ENCODE results near the gene MYRFL. TPM values are rescaled to one million over a fixed set of nuclear protein-coding genes. Genes with fewer than 3 reads are reported as not detected.

Gene MYRFL
- polyA plus RNA-seq, 1 donor from 2014 or later = not detected

DNA sequence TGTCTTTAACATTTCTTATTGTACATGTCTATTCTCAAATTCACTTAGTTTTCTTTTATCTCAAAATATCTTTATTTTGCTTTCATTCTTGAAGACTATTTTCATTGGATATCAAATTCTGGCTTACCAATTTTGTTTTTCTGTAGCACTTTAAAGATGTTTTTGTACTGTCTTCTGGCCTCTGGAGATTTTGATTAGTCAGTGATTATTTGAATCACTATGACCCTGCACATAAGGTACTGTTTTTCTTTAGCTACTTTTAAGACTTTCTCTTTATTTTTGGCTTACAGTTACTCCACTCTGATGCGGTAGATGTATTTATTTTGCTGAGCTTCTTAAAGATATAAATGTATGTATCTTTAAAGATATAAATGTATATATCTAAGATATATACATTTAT is 49.6 kb downstream of the MYRFL start:
- no peak overlapping the region for H3K4me2 ChIP-seq (ENCODE audit: low read length)

DNA sequence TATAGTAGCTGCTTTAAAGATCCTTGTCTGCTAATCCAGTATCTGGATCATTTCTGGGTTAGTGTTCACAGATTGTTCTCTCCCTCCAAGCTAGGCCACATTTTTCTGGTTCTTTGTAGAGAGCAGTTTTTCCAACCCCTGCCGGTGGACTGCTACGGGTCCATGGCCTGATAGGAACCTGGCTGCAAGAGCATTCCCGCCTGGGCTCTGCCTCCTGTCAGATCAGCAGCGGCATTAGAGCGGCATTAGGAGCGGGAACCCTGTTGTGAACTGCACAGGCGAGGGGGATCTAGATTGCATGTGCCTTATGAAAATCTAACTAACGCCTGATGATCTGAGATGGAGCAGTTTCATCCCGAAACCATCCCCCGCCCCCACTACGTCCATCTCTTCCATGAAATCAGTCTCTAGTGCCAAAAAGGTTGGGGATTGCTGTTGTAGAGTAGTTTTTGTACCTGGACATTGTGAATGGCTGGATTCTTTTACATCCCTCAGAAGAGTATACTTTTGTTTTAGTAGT is 50.4 kb downstream of the MYRFL start:
- H3K79me2 ChIP-seq (replicated peaks; ENCODE audit: insufficient read depth, low read length) = no peaks in the 10 kb centered on the region
- no peaks in the 10 kb centered on the region for H4K20me1 ChIP-seq (ENCODE audit: insufficient read depth)
- no peak overlapping the region for H2AFZ ChIP-seq (ENCODE audit: low read depth, low read length)
- no peaks in the 10 kb centered on the region for H3F3A ChIP-seq (ENCODE audit: insufficient read depth, low read length, poor library complexity, severe bottlenecking)
- no peak overlapping the region for H3K9ac ChIP-seq (ENCODE audit: low read length)
- no peaks in the 10 kb centered on the region for H3K27me3 ChIP-seq (ENCODE audit: insufficient read depth, low read depth, low read length)
- no peak overlapping the region for H3K27ac ChIP-seq (ENCODE audit: low read length)
- H3K9me3 ChIP-seq (ENCODE audit: low read length) = no peaks in the 10 kb centered on the region
- H3K4me3 ChIP-seq (ENCODE audit: low read length) = no peak overlapping the region
- no peak overlapping the region for H3K4me2 ChIP-seq (ENCODE audit: low read length)
- TF ChIP-seq MXI1 (conservative IDR thresholded peaks at IDR 0.05; ENCODE audit: poor library complexity, severe bottlenecking) (no peak), RAD21 (conservative IDR thresholded peaks at IDR 0.05) (no peak), EZH2 (IDR thresholded peaks at IDR 0.05; ENCODE audit: borderline replicate concordance, insufficient read depth, low read length, poor library complexity, severe bottlenecking) (no peak), TAF1 (IDR thresholded peaks at IDR 0.05; ENCODE audit: low read depth) (no peak), SMC3 (conservative IDR thresholded peaks at IDR 0.05; ENCODE audit: poor library complexity) (no peak), POLR2AphosphoS5 (IDR thresholded peaks at IDR 0.05) (no peak), EP300 (conservative IDR thresholded peaks at IDR 0.05; ENCODE audit: poor library complexity, severe bottlenecking) (no peak)
- TF ChIP-seq, protein P1, sequence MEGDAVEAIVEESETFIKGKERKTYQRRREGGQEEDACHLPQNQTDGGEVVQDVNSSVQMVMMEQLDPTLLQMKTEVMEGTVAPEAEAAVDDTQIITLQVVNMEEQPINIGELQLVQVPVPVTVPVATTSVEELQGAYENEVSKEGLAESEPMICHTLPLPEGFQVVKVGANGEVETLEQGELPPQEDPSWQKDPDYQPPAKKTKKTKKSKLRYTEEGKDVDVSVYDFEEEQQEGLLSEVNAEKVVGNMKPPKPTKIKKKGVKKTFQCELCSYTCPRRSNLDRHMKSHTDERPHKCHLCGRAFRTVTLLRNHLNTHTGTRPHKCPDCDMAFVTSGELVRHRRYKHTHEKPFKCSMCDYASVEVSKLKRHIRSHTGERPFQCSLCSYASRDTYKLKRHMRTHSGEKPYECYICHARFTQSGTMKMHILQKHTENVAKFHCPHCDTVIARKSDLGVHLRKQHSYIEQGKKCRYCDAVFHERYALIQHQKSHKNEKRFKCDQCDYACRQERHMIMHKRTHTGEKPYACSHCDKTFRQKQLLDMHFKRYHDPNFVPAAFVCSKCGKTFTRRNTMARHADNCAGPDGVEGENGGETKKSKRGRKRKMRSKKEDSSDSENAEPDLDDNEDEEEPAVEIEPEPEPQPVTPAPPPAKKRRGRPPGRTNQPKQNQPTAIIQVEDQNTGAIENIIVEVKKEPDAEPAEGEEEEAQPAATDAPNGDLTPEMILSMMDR (IDR thresholded peaks at IDR 0.05; ENCODE audit: poor library complexity, severe bottlenecking) = no peak
- TF ChIP-seq, protein P2, sequence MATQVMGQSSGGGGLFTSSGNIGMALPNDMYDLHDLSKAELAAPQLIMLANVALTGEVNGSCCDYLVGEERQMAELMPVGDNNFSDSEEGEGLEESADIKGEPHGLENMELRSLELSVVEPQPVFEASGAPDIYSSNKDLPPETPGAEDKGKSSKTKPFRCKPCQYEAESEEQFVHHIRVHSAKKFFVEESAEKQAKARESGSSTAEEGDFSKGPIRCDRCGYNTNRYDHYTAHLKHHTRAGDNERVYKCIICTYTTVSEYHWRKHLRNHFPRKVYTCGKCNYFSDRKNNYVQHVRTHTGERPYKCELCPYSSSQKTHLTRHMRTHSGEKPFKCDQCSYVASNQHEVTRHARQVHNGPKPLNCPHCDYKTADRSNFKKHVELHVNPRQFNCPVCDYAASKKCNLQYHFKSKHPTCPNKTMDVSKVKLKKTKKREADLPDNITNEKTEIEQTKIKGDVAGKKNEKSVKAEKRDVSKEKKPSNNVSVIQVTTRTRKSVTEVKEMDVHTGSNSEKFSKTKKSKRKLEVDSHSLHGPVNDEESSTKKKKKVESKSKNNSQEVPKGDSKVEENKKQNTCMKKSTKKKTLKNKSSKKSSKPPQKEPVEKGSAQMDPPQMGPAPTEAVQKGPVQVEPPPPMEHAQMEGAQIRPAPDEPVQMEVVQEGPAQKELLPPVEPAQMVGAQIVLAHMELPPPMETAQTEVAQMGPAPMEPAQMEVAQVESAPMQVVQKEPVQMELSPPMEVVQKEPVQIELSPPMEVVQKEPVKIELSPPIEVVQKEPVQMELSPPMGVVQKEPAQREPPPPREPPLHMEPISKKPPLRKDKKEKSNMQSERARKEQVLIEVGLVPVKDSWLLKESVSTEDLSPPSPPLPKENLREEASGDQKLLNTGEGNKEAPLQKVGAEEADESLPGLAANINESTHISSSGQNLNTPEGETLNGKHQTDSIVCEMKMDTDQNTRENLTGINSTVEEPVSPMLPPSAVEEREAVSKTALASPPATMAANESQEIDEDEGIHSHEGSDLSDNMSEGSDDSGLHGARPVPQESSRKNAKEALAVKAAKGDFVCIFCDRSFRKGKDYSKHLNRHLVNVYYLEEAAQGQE (IDR thresholded peaks at IDR 0.05; ENCODE audit: borderline replicate concordance) = no peak
- no peaks in the 10 kb centered on the region for H3K36me3 ChIP-seq (ENCODE audit: insufficient read depth, low read length)
- H3K9me2 ChIP-seq (ENCODE audit: insufficient read depth, low read length) = no peaks in the 10 kb centered on the region

More for the DNA sequence above, 49.6 kb downstream of the MYRFL start:
- no peaks in the 10 kb centered on the region for H3K27me3 ChIP-seq (ENCODE audit: insufficient read depth, low read depth, low read length)
- H3K9ac ChIP-seq (ENCODE audit: low read length) = no peak overlapping the region
- no peaks in the 10 kb centered on the region for H3K79me2 ChIP-seq (replicated peaks; ENCODE audit: insufficient read depth, low read length)
- no peaks in the 10 kb centered on the region for H3K9me2 ChIP-seq (ENCODE audit: insufficient read depth, low read length)
- H3K4me3 ChIP-seq (ENCODE audit: low read length) = no peak overlapping the region
- H3K27ac ChIP-seq (ENCODE audit: low read length) = no peak overlapping the region
- no peaks in the 10 kb centered on the region for H3K36me3 ChIP-seq (ENCODE audit: insufficient read depth, low read length)
- TF ChIP-seq MXI1 (conservative IDR thresholded peaks at IDR 0.05; ENCODE audit: poor library complexity, severe bottlenecking) = no peak
- no peak for TF ChIP-seq RAD21 (conservative IDR thresholded peaks at IDR 0.05)
- TF ChIP-seq EP300 (conservative IDR thresholded peaks at IDR 0.05; ENCODE audit: poor library complexity, severe bottlenecking) = no peak
- no peak for TF ChIP-seq EZH2 (IDR thresholded peaks at IDR 0.05; ENCODE audit: borderline replicate concordance, insufficient read depth, low read length, poor library complexity, severe bottlenecking)
- TF ChIP-seq, protein P2 (IDR thresholded peaks at IDR 0.05; ENCODE audit: borderline replicate concordance) = no peak
- TF ChIP-seq, protein P1 (IDR thresholded peaks at IDR 0.05; ENCODE audit: poor library complexity, severe bottlenecking) = no peak
- no peak for TF ChIP-seq SMC3 (conservative IDR thresholded peaks at IDR 0.05; ENCODE audit: poor library complexity)
- no peak for TF ChIP-seq TAF1 (IDR thresholded peaks at IDR 0.05; ENCODE audit: low read depth)
- TF ChIP-seq POLR2AphosphoS5 (IDR thresholded peaks at IDR 0.05) = no peak
- H2AFZ ChIP-seq (ENCODE audit: low read depth, low read length) = no peak overlapping the region
- H4K20me1 ChIP-seq (ENCODE audit: insufficient read depth) = no peaks in the 10 kb centered on the region
- H3F3A ChIP-seq (ENCODE audit: insufficient read depth, low read length, poor library complexity, severe bottlenecking) = no peaks in the 10 kb centered on the region
- no peaks in the 10 kb centered on the region for H3K9me3 ChIP-seq (ENCODE audit: low read length)
